Measurements from ENCODE around the gene ESYT2. TPM values are rescaled to one million over a fixed set of nuclear protein-coding genes. Genes with fewer than 3 reads are reported as not detected.

ESYT2 gene
- total and polyA plus RNA-seq, 9 of the 15 experiments (the other 6 are each of a cell fraction or from before 2014, with no cell fraction given) = 5.8 to 86.9 (median 64.7) TPM

- TF ChIP-seq ARID4B (CRISPR knock-in tag; IDR thresholded peaks at IDR 0.05) (no peak), RBFOX2 (IDR thresholded peaks at IDR 0.05; ENCODE audit: low read depth, low read length) (no peak), ZNF561 (CRISPR knock-in tag; conservative IDR thresholded peaks at IDR 0.05) (no peak), SMAD2 (IDR thresholded peaks at IDR 0.05; ENCODE audit: low read depth, low read length) (no peak), NCOA2 (IDR thresholded peaks at IDR 0.05; ENCODE audit: partially characterized antibody in 2 of 2) (no peak), ZNF445 (CRISPR knock-in tag; IDR thresholded peaks at IDR 0.05; ENCODE audit: low read depth) (no peak), BRF1 (IDR thresholded peaks at IDR 0.05; ENCODE audit: borderline replicate concordance, extremely low read depth, insufficient read length) (no peak), MAFF (IDR thresholded peaks at IDR 0.05; ENCODE audit: low read length) (no peak), ZNF589 (CRISPR knock-in tag; IDR thresholded peaks at IDR 0.05; ENCODE audit: low read depth) (no peak), C11orf30 (IDR thresholded peaks at IDR 0.05; ENCODE audit: low read depth) (no peak)
- TF ChIP-seq, protein P1, sequence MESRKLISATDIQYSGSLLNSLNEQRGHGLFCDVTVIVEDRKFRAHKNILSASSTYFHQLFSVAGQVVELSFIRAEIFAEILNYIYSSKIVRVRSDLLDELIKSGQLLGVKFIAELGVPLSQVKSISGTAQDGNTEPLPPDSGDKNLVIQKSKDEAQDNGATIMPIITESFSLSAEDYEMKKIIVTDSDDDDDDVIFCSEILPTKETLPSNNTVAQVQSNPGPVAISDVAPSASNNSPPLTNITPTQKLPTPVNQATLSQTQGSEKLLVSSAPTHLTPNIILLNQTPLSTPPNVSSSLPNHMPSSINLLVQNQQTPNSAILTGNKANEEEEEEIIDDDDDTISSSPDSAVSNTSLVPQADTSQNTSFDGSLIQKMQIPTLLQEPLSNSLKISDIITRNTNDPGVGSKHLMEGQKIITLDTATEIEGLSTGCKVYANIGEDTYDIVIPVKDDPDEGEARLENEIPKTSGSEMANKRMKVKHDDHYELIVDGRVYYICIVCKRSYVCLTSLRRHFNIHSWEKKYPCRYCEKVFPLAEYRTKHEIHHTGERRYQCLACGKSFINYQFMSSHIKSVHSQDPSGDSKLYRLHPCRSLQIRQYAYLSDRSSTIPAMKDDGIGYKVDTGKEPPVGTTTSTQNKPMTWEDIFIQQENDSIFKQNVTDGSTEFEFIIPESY (CRISPR knock-in tag; IDR thresholded peaks at IDR 0.05) = no peak; the same call in 1 of the 2 replicates
- TF ChIP-seq, protein P2, sequence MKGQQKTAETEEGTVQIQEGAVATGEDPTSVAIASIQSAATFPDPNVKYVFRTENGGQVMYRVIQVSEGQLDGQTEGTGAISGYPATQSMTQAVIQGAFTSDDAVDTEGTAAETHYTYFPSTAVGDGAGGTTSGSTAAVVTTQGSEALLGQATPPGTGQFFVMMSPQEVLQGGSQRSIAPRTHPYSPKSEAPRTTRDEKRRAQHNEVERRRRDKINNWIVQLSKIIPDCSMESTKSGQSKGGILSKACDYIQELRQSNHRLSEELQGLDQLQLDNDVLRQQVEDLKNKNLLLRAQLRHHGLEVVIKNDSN (CRISPR knock-in tag; IDR thresholded peaks at IDR 0.05) = peak; percentile 57; the same call in 1 of the 2 replicates
- TF ChIP-seq, protein P3, sequence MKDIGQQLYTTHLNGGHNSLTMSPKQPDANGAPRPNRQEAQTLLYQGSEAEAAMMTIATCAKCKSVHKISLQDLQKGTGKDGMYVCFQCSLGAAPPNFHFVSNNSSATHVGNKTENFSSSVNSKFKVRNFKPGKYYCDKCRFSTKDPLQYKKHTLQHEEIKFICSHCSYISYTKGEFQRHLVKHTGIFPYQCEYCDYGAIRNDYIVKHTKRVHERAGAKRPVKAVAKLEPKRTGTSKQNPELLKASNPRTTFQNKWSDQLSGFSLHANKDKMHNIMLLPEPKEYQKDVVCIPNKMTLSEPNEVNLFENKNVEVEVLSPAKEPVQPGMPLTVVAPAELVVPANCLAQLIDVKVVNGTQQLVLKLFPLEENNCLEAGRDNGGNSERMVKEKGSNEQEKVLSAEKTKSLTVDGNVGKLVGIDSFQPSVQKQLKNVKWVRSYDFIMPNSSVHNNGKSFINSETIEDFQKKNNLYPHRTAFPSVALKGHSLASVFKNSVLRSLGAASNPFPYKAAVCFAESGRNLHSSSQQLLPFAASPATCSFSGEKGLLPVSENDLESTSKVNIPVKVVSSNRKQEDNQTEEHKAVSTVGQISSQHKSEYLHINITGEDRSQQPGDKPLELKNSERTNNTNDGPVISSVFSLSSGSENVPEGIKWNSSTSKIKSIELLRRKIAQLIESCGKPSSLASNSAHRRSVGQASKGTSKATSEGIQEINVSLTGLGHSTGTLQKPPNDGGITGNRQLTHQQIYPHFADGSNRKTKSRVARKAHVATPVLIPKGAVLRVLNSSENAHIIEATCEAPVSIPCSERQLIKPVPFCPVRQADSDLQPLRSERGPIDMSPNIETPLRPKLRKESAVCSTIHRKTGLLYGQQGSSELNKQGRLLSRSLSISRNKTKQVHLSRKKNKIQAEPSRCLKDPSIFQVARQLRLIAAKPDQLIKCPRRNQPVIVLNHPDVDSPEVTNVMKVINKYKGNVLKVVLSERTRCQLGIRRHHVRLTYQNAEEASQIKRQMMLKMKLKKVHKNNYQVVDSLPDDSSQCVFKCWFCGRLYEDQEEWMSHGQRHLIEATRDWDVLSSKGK (CRISPR knock-in tag; IDR thresholded peaks at IDR 0.05) = no peak
- TF ChIP-seq, protein P4, sequence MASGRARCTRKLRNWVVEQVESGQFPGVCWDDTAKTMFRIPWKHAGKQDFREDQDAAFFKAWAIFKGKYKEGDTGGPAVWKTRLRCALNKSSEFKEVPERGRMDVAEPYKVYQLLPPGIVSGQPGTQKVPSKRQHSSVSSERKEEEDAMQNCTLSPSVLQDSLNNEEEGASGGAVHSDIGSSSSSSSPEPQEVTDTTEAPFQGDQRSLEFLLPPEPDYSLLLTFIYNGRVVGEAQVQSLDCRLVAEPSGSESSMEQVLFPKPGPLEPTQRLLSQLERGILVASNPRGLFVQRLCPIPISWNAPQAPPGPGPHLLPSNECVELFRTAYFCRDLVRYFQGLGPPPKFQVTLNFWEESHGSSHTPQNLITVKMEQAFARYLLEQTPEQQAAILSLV (tag; IDR thresholded peaks at IDR 0.05) = no peak
- TF ChIP-seq, protein P5, sequence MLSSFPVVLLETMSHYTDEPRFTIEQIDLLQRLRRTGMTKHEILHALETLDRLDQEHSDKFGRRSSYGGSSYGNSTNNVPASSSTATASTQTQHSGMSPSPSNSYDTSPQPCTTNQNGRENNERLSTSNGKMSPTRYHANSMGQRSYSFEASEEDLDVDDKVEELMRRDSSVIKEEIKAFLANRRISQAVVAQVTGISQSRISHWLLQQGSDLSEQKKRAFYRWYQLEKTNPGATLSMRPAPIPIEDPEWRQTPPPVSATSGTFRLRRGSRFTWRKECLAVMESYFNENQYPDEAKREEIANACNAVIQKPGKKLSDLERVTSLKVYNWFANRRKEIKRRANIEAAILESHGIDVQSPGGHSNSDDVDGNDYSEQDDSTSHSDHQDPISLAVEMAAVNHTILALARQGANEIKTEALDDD (IDR thresholded peaks at IDR 0.05) = peak; percentile 46; the same call in 1 of the 2 replicates
Observed at GRCh38 chr7:158710651-158711102, 118.6 kb downstream of the ESYT2 start (continued).

All from K562 (cell line).